Vagina (tissue), 2 donors: ENCODE data around the gene ELOVL7.

Experiments used
- CTCF ChIP-seq, 3 experiments: fragments of 450-650 bp in 2 of 3; fragments of 200-600 bp in 1 of 3; sonication (generic) in 1 of 3; IDR thresholded peaks; one replicate each; pipeline ENCODE4 v1.5.1; 2017 to 2019; ENCODE audit warnings: antibody characterized with exemption in 3 of 3, mild to moderate bottlenecking in 2 of 3, moderate library complexity in 2 of 3
- POLR2A ChIP-seq, 2 donors: fragments of 450-650 bp; IDR thresholded peaks; one replicate each; pipeline ENCODE4 v1.6.1; 2017; ENCODE audit warnings: antibody characterized with exemption in 2 of 2, mild to moderate bottlenecking in 2 of 2, moderate library complexity in 2 of 2
- POLR2AphosphoS5 ChIP-seq, 2 donors: sonication (generic); formaldehyde crosslinking; IDR thresholded peaks; one replicate each; pipeline ENCODE4 v1.9.0; 2017; ENCODE audit warnings: antibody characterized with exemption in 2 of 2, mild to moderate bottlenecking in 2 of 2, low read depth in 1 of 2; ENCODE audit not compliant: insufficient read depth in 1 of 2

GRCh38 chr5:60797482-60798153 is 46.5 kb downstream of the ELOVL7 start:
- TF ChIP-seq CTCF (IDR thresholded peaks at IDR 0.05) (no peak), POLR2A (IDR thresholded peaks at IDR 0.05) (no peak), POLR2AphosphoS5 (IDR thresholded peaks at IDR 0.05; ENCODE audit: insufficient read depth in 1 of 2, low read depth in 1 of 2) (no peak)
